RPMI7951 (cell line): ENCODE results near the gene C3AR1. TPM values are rescaled to one million over a fixed set of nuclear protein-coding genes. Genes with fewer than 3 reads are reported as not detected.
"Not testable (repeated sequence)": the region's sequence is repeated elsewhere in the genome, so short reads cannot be mapped to it uniquely, and the experiment has no call there.

Experiments
- DNase-seq: peaks from one replicate; pipeline ENCODE4 v3.0.0-alpha.2; 2012; ENCODE audit warnings: low read depth
- total RNA-seq: library from RNA; depleted of rRNA; stranded (reverse); fragments of >200 nt; shearing (Covaris generic); gene quantifications from 2 replicates; pipeline ENCODE4 v1.2.3, GENCODE V29; 2014

C3AR1 gene
- total RNA-seq, 1 experiment from 2014 or later, result 1.2 TPM

DNA sequence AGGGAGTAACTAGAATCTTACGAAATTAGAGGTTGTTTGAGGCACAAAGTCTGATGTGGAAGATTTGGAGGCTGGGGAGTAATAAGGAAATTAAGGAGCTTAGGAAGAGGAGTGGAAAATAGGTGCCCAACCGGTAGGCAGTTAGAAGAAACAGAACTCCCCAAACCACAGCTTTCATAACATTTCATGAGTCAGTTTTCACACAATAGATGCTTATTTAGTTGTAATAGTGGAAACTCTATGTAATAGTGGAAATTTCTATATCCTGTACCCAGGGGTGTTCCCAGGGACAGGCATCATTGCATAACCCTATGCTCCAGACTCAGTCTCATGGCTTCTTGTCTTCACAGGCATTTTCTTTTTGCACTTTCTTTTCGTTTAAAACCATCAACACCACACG, 8.3 kb downstream of the C3AR1 start:
- peak; percentile 22 for DNase-seq

DNA sequence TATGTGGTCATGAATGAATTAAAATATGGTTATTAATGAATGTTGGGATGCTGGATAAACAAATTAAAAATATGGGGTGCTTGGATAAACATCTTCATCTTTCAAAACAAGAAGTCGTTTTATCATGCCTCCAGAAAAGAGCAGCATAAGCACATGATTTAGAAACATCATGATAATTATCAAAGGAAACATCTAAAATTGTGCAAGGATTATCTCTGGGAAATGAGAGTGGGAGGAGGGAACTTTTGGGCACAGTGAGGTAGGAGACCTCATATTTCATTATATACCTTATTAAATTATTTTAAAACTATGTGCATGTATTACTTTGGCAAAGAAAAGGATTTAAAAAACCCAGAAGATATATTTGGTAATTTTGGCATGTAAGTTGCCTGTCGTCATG, 8.9 kb downstream of the C3AR1 start:
- no peak for DNase-seq

DNA sequence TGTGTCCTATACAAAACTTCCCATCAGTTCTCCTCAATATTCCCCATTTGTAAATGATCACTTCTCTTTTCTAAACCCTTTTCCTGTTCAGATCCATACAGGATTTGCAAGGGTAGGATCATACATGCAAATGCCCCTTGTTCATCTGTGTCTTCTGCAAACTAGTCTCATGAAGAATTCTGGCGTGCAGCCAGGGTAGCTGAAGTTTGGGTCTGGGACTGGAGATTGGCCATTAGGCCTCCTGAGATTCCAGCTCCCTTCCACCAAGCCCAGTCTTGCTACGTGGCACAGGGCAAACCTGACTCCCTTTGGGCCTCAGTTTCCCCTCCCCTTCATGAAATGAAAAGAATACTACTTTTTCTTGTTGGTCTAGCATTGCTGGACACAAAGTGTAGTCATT, 11.3 kb downstream of the C3AR1 start:
- DNase-seq, result no peak

DNA sequence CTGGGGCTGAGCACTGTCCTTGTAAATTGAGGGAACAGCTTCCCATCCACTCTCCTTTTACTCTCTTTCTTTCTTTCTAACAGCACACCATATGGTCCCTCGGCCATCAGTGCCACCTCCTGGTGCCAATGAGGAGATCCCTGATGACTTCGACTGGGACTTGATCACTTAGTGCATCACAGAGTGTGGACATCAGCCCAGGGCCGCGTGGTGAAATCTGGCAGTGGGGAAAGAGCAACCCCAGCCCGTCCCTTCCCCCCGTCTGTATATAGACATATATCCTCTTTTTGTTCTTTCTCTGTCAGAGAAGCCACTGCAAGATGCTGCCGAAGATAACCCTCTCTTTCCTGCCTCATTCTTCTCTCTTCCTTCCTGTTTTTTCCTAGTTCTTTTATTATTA, 13.5 kb downstream of the C3AR1 start:
- no peak for DNase-seq

DNA sequence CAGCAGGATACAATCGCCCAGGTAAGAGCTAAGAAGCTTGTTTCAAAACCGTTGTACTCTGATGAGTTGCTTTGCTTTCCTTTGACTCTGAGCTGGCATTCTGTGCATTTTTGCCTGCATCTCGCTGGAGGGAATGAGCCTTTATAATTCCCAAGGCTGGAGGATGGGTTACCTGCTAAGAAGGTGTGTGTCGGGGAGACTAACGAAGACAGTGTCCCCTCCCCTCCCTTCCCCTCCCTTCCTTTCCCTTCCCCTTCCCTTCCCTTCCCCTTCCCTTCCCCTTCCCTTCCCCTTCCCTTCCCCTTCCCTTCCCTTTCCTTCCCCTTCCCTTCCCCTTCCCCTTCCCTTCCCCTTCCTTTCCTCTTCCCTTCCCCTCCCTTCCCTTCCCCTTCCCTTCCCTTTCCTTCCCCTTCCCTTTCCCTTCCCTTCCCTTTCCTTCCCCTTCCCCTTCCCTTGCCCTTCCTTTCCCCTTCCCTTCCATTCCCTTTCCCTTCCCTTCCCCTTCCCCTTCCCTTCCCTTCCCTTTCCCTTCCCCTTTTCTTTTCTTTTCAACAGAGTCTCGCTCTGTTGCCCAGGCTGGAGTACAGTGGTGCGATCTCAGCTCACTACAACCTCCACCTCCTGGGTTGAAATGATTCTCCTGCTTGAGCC, 15.4 kb downstream of the C3AR1 start:
- no peak for DNase-seq

DNA sequence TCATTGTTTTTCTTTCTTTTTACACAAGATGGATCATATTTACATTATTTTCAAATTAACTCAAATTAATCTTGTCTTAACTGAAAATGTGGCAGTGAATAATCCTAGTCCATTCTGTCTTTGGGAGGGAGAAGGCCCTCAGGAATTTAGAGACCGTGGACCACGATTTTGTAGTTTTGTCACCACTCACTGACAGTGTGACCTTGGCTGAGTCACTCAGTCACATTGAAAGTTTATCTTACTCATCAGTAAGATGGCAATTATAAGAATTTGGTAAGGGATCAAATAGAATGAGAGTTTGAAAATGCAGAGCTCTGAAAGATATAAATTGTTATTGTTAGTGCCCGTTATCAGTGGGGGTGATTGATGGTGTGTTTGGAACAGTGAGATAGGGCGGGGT, 17.3 kb downstream of the C3AR1 start:
- no peak for DNase-seq

DNA sequence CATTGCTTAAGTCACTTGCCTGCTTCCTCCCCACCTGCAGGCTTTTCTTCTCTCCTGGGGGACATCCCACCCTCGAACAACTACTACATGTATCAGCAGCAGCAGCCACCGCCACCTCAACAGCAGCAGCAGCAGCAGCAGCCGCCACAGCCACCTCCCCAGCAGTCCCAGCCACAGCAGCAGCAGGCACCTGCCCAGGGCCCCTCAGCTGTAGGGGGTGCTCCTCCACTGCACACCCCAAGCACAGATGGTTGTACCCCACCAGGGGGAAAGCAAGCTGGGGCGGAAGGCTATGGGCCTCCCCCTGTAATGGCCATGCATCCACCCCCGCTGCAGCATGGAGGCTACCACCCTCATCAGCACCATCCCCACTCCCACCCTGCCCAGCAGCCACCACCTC, 18.3 kb downstream of the C3AR1 start:
- no peak for DNase-seq

DNA sequence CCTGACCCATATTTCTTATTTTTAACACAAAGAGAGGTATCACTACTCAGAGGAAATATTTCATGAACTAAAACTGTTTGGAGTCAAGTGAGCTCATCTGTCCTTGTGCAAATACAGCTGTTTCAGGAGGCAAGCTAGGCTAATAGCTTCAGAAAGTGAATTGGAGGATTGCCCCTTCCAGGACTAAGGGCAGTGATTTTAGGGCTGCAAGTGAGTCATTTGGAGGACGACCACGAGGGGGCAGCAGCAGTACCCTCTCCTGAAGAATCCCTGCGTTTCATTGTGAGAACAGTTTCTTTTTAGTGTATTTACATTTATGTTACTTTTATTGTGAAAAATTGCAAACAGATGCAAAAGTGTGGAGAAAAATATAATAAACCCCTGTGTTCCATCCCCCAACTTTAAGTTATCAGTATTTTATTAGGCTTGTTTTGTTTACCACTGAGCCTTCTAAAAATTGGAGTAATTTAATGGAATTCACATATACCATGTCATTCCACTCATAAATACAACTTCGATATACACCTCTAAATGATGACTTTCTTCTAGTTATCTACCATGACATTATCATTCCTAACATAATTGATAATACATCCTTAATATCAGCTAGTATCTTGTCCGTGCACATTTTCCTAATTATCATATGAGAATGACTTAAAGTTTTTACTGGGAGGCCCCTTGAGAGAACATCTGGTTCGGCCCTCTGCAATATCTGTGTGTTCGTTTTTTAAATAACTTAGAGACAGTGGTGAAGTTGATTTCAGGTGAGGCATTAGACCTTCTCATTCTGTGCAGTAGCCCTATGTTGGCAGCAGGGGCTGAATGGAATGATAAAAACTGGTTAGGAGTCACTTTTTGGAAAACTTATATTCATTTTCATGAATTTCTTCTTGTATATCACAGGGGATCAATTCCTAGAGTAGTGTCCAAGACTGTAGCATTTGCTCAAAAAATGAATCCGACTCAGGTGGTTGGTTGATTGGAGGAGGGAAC, 19.9 kb downstream of the C3AR1 start:
- peak; percentile 61 for DNase-seq

DNA sequence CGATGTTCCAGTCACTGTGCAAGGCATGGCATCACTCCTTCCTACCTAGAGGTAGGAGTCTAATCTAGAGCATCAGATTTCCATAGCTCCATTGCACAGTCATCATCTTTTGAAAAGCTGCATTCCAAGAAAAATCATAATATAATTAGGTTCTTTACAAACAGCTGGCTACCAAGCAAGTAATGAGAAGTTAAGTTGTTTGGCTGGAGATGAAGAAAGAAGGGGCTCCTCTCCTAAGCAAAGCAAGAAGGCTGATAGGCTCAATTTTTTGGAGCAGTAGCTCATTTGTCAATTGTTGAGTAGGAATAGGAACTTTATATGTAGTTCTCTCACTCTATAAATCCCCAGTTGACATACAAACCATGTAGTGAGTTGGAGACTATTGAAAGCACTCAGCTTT, 25.4 kb downstream of the C3AR1 start:
- no peak for DNase-seq

DNA sequence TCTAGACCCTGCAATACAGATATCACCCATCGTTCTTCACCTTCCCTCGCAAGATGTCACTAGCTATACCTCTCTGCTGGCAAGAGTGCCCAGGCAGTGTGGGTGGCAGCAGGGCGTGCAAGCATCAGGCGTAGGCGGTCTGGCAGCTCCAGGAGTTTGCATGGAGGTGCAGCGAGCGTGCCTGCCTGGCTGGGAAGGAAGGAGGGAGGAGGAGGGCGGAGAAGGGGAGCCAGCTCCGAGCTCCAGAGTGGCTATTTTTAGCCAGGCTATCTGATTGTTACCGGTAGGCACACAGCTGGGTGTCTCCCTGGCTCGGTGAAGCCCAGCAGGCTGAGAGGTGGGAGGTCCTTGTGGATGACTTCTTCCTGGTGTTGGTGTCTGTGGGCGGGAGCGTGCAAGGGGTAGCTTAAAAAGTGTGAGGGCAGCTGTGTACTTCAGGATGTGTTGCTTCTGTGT, 27.5 kb downstream of the C3AR1 start:
- DNase-seq, result peak; percentile 66

DNA sequence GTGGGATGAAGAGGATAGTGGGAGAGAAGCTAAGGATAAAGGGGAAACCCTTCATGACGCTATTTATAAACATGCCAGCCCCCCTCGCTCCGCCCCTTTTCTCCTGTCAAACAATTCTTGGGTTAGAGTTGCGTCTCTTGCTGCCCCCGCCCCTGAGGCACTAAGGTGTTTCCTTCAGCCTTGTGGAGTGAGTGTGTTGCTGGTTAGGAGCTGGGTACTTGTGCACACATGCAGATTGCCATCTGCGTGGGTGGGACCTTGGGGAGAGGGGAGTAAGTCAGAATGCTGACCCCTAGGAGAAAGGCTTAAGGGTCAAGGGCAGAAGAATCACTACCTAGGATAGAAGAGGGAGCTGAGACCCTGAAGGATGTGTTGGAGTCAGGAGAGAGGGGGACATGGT, 28.2 kb downstream of the C3AR1 start:
- DNase-seq, result no peak

DNA sequence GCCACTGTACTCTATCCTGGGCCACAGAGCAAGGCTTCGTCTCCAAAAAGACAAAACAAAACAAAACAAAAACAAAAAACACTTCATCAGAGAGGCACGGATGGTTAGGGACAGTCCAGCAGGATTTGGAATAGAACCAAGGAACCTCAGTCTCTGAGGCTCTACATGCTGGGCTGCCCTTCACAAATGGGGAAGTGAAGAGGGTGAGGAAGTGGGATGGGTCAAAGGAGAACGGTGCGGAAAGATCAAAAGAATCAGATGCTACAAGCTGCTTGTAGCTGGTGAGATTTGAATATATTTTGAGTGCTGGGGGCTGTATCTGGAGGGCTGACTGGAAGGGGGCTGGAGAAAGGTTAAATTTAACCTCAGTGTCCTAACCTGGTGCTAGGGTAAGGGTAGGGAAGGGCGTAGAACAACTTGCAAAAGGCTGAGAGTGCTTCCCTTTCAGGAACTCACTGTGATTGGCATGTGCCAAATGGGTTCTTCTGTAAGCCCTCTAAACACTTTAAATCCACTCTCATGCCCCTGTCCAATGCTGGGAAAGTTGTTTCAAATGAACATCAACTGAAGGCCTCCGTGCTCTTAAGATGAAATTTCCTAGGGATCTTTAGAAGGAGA, 29.0 kb downstream of the C3AR1 start:
- no peak for DNase-seq

DNA sequence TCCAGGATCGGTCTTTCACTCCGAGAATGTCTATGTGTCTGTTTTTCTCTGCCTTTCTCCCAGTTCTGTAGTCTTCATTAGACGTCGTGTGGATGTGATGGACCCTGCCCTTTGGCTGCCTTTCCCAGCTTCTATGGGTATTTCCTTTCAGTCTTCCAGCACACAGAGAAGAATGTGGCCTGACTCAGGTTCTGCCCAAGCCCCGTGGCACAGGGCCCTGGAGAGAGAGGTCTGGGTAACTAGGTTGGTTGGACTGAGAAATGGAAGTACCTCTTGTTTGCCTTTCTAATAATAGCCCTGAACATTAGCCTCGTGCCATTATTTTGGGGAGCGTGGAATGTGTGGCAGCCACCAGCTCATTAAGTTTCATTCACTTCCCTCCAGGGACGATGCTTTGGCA, 29.8 kb downstream of the C3AR1 start:
- DNase-seq, result no peak

DNA sequence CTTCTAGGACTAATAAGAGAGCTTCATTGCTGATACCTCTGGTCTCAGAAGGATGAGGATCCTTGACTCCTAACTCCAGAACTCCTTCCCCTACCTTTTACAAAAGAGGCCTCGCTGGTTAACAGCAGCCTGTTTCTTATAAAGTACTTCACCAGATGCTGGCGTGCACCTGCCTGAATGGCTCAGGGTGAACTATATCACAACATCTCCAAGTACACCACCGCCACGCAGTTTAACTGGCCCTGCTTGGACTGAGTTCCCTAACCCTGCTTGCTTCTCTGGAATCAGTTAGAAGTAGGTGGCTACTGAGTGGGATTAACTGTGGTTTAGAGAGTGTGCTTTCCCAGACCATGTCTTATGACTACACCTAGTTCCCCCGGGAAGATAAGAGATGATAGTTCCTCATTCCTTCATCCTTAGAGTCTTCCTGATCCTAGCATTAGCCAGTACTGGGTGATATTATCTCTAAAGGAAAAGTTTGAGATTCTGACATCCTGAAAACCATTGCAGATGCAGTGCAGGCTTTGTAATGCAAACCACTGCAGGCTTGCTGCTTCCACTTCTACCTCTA, 30.6 kb downstream of the C3AR1 start:
- DNase-seq, result no peak

DNA sequence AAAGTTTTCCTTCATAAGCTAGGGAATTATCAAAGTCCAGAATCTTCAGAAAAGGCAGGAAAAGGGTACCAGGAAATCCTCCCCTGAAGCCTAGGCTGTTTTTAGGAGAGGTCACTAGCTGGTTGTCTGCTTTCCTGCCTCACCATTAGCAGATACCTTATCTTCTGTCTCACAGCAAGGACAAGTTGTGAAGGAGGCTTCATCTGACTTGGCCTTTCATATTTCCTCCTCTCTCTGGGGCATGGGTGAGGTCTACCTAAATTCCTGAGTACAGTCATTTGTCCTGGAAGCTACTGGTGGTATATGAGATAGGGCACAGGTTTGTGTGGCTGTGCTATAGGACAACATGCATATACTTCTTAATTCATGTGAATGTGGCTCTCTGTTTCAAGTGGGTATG, 31.4 kb downstream of the C3AR1 start:
- DNase-seq, result no peak

DNA sequence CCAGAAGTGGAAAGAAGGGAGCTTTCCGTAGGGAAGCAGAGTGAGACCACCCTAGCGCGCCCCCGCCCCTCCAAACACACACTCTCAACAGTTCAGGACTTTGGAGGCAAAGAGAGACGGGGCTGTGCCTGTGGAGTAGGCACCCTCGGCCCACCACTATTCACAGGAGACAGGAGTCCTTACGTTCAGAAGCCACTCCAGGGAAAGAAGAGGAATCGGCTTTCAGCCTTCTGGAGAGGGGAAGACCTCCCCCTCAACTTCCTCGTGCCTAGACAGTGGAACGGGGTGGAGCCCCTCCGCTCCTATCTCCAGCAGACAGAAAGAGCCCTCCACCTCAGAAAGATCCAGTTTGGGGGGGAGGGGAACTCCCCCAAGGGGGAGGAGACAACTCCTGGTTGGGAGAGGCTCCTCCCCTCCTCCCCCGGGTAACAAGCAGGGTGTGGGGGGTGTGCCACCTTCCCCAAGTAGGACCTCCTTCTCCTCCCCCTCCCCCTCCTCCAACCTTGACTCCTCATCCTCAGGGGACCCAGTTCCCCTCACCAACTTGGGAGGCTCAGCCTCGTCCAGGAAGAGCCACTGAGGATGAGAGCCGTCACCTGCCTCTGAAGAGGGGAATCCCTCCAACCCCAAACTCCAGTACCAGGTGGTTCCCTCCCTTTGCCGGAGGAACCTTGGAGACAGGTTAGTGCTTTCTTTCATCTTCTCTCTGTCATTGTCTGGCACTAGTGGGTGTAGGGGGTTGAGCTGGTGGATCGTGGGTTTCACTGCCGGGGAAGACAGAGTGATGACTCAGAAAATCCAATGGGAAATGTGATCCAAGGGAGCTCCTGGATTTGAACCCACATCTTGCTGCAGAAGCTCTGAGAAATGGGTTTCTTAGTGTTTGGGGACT, 32.8 kb downstream of the C3AR1 start:
- DNase-seq, result peak; percentile 36

DNA sequence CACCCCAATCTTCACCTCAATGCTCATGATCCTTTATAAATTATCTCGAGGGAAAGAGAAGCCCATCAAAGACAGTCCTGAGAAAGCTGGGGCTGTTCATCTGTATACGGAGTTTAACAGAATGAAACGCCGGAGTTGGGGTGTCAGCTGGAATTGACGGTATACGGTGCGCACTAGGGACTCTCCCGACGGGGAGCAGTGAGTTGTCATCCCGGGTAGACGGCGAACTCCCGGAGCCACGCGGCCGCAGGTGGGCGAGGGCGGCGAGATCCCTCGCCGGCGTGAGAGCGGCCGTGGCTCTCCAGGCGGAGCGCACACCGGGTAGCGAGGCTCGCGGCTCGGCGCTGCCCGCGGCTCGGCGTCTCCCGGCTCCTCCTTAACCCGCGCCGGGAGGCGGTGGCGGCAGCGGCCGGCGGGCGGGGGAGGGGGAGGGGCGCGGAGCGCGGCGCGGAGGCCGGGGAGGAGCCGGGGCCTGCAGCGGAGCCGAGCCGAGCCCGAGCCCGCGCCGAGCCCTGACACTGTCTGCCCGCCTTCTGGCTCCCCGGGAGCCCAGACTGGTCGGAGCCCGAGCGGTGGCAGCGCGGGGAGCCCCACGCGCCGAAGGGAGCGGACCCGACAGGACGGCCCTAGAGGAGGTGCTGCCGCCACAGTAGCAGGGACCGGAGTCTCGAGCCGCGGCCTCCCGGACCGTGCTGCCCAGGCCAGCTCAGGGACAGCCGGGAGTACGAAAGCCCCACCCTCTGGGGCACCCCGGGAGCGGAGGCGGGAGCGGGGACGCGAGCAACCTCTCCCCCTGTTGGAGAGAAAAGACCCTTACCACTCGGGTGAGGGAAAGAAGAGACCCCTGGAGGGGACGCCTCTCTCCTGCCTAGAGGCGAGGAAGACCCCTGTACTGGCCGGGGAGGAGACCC, 33.7 kb downstream of the C3AR1 start, which contains the start of gene FOXJ2:
TSS of gene FOXJ2 (plus strand) at position 475 of the 911 bp plus-strand sequence. CDS start 7,117 bp downstream, outside the sequence.
- peak; percentile 70 for DNase-seq

DNA sequence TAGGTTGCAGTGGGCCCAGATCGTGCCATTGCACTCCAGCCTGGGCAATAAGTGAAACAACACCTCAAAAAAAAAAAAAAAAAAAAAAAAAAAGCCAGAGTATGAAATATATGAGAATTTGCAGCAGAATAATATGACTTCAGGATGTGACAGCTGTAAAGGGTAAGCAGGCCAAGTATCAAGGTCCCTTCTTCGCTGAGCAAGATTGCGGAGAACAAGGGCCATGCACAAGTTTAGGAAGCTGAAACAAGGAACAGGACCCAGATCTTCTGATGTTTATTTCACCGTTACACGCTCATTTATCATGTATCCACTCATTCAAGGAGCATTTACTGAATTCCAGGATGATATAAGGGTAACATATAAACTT, 34.3 kb downstream of the C3AR1 start:
- no peak for DNase-seq

DNA sequence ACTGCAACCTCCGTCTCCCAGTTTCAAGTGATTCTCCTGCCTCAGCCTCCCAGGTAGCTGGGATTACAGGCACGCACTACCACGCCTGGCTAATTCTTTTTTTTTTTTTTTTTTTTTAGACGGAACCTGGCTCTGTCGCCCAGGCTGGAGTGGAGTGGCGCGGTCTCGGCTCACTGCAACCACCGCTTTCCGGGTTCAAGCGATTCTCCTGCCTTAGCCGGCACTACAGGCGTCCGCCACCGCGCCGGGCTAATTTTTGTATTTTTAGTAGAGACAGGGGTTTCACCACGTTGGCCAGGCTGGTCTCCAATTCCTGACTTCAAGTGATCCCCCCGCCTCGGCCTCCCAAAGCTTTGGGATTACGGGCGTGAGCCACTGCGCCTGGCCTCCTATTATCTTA, 35.1 kb downstream of the C3AR1 start:
- not testable (repeated sequence) for DNase-seq

DNA sequence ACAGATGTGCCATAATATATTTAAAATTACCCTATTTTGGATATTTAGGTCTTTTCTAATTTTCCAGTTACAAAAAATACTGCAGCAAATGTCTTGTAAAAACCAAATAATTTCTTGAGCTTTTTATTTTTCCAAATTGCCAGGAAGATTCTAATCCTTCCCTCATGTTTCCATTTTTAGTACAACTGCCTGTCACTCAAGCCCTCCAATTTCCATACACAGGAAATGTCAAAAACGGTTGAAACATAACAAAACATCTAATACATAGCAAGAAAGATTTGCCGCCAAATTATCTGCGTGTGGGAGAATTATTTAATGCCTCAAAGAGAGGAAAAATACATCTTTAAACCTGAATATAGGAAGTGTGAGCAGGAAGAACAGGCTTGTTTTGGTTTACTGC, 36.0 kb downstream of the C3AR1 start:
- no peak for DNase-seq
